NB4 (cell line): ENCODE results near the gene VAV2.

Experiments used
- MYC ChIP-seq: IDR thresholded peaks from 2 replicates; pipeline ENCODE4 v1.6.1; 2011; ENCODE audit warnings: low read depth, low read length
- POLR2A ChIP-seq: IDR thresholded peaks from 2 replicates; pipeline ENCODE4 v1.6.1; 2011; ENCODE audit warnings: mild to moderate bottlenecking; ENCODE audit not compliant: insufficient read length; ENCODE audit errors: extremely low read depth
- TF ChIP-seq, protein P1 (sequence below): IDR thresholded peaks from one replicate; pipeline ENCODE4 v1.5.1; 2012; ENCODE audit warnings: low read depth, low read length
- TF ChIP-seq, protein P2 (sequence below): IDR thresholded peaks from 2 replicates; pipeline ENCODE4 v1.6.1; 2011; ENCODE audit warnings: low read depth, low read length

- TF ChIP-seq, protein P1, sequence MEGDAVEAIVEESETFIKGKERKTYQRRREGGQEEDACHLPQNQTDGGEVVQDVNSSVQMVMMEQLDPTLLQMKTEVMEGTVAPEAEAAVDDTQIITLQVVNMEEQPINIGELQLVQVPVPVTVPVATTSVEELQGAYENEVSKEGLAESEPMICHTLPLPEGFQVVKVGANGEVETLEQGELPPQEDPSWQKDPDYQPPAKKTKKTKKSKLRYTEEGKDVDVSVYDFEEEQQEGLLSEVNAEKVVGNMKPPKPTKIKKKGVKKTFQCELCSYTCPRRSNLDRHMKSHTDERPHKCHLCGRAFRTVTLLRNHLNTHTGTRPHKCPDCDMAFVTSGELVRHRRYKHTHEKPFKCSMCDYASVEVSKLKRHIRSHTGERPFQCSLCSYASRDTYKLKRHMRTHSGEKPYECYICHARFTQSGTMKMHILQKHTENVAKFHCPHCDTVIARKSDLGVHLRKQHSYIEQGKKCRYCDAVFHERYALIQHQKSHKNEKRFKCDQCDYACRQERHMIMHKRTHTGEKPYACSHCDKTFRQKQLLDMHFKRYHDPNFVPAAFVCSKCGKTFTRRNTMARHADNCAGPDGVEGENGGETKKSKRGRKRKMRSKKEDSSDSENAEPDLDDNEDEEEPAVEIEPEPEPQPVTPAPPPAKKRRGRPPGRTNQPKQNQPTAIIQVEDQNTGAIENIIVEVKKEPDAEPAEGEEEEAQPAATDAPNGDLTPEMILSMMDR = no peak
- no peak for TF ChIP-seq MYC
- TF ChIP-seq, protein P2, sequence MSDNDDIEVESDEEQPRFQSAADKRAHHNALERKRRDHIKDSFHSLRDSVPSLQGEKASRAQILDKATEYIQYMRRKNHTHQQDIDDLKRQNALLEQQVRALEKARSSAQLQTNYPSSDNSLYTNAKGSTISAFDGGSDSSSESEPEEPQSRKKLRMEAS = no peak
- no peak for TF ChIP-seq POLR2A
Observed at GRCh38 chr9:133813749-133814585, 178.2 kb downstream of the VAV2 start.
